ENCODE results near the gene SLC25A38.

- TF ChIP-seq, protein P1, sequence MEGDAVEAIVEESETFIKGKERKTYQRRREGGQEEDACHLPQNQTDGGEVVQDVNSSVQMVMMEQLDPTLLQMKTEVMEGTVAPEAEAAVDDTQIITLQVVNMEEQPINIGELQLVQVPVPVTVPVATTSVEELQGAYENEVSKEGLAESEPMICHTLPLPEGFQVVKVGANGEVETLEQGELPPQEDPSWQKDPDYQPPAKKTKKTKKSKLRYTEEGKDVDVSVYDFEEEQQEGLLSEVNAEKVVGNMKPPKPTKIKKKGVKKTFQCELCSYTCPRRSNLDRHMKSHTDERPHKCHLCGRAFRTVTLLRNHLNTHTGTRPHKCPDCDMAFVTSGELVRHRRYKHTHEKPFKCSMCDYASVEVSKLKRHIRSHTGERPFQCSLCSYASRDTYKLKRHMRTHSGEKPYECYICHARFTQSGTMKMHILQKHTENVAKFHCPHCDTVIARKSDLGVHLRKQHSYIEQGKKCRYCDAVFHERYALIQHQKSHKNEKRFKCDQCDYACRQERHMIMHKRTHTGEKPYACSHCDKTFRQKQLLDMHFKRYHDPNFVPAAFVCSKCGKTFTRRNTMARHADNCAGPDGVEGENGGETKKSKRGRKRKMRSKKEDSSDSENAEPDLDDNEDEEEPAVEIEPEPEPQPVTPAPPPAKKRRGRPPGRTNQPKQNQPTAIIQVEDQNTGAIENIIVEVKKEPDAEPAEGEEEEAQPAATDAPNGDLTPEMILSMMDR (IDR thresholded peaks at IDR 0.05), result no peak
- TF ChIP-seq POLR2A (IDR thresholded peaks at IDR 0.05), result no peak
These were observed 20.4 kb upstream of the SLC25A38 start for GRCh38 chr3:39362812-39363211.
